Stomach (tissue), 4 donors: Measurements from ENCODE around the gene TFB1M.

Experiments used
- CTCF ChIP-seq, 7 experiments: fragments of 450-650 bp in 4 of 7; fragments of 200-600 bp in 3 of 7; sonication (generic) in 3 of 7; IDR thresholded peaks; one replicate each; pipeline ENCODE4 v1.5.1; 2016 to 2019; ENCODE audit warnings: antibody characterized with exemption in 7 of 7, control low read depth in 2 of 7, mild to moderate bottlenecking in 1 of 7
- POLR2A ChIP-seq, 4 donors: fragments of 450-650 bp; IDR thresholded peaks; one replicate each; pipeline ENCODE4 v1.6.1; 2016; ENCODE audit warnings: antibody characterized with exemption in 4 of 4, control low read depth in 2 of 4, mild to moderate bottlenecking in 1 of 4, moderate library complexity in 1 of 4

DNA sequence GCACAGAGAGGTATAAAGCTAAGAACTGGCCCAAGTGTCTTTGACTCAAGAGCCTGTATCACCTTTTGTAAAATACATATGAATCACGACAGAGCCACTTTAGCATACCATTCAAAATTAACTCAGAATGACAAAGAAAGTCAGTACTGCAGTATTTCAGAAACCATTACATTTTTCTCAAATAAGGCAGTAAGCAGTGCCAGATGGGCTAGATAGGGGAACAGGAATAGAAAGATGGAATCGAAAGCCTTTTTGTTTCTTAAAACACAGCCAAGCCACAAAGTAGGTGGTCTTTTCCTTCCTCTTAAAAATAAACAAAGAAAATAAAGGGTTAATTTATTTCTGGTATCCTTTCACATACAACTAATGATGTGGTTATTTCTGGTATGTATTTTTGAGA is 40.2 kb downstream of the TFB1M start:
- no peak for TF ChIP-seq POLR2A (IDR thresholded peaks at IDR 0.05)
- no peak for TF ChIP-seq CTCF (IDR thresholded peaks at IDR 0.05)
